B cell (primary cell): Measurements from ENCODE around the gene MORN4. TPM values are rescaled to one million over a fixed set of nuclear protein-coding genes. Genes with fewer than 3 reads are reported as not detected.

Source experiments
- ATAC-seq: fragments of 200-7000 bp; cut with Tn5 transposase; one replicate; pipeline ENCODE4 v1.10.0; 2021; ENCODE audit warnings: low read depth, mild to moderate bottlenecking, moderate number of reproducible peaks, moderate library complexity
- CTCF ChIA-PET: fragments of 350-600 bp; sonication (Branson Sonifier 250); formaldehyde crosslinking; loops from one replicate; lab custom pipeline; 2021; ENCODE audit warnings: antibody characterized with exemption, inconsistent platforms; lab: Charles Lee
- POLR2A ChIA-PET: fragments of 350-600 bp; sonication (Branson Sonifier 250); formaldehyde crosslinking; loops from one replicate; lab custom pipeline; 2021; ENCODE audit warnings: antibody characterized with exemption; lab: Charles Lee
- DNase-seq: peaks from one replicate; pipeline ENCODE4 v3.0.0; 2013
- H2AFZ ChIP-seq: 2 replicates; pipeline ENCODE4 v1.6.1; 2012; ENCODE audit warnings: mild to moderate bottlenecking, low read depth, low read length; ENCODE audit not compliant: insufficient read depth, poor library complexity, severe bottlenecking
- H3K27ac ChIP-seq, 2 donors: 1 replicate in 1 of 2; 2 replicates in 1 of 2; pipeline ENCODE4 v1.5.1; 2012 to 2013; ENCODE audit warnings: low read length in 2 of 2, mild to moderate bottlenecking in 2 of 2, moderate library complexity in 1 of 2
- H3K27me3 ChIP-seq, 4 experiments: fragments of 200-600 bp in 1 of 4; sonication (generic) in 1 of 4; replicated peaks in 1 of 4; 1 replicate in 2 of 4; 2 replicates in 2 of 4; pipeline versions ENCODE4 v1.6.1 to v1.7.0; 2013 to 2016; ENCODE audit warnings: low read length in 3 of 4, mild to moderate bottlenecking in 2 of 4, mixed read lengths in 1 of 4, moderate library complexity in 1 of 4; ENCODE audit not compliant: insufficient read depth in 4 of 4, control insufficient read depth in 3 of 4; ENCODE audit errors: control extremely low read depth in 1 of 4
- H3K36me3 ChIP-seq, 2 experiments: replicated peaks in 1 of 2; 1 replicate in 1 of 2; 2 replicates in 1 of 2; pipeline versions ENCODE4 v1.6.1 to v1.7.1; 2013; ENCODE audit warnings: low read length in 1 of 2; ENCODE audit not compliant: insufficient read depth in 2 of 2, control insufficient read depth in 1 of 2; ENCODE audit errors: control extremely low read depth in 1 of 2, extremely low read depth in 1 of 2
- H3K4me1 ChIP-seq, 2 donors: fragments of 200-600 bp in 1 of 2; sonication (generic) in 1 of 2; 1 replicate in 1 of 2; 2 replicates in 1 of 2; pipeline versions ENCODE4 v1.5.1 to v1.6.1; 2013 to 2017; ENCODE audit warnings: low read length in 2 of 2; ENCODE audit not compliant: control insufficient read depth in 2 of 2, insufficient read depth in 2 of 2
- H3K4me2 ChIP-seq: replicated peaks from 2 replicates; pipeline ENCODE3; 2012; ENCODE audit warnings: mild to moderate bottlenecking, low read depth, low read length; ENCODE audit not compliant: poor library complexity, severe bottlenecking
- H3K4me3 ChIP-seq, 5 experiments: fragments of 200-600 bp in 1 of 5; sonication (generic) in 1 of 5; 1 replicate in 3 of 5; 2 replicates in 2 of 5; pipeline versions ENCODE4 v1.5.1 to v1.7.0; 2011 to 2016; ENCODE audit warnings: low read length in 4 of 5, mild to moderate bottlenecking in 4 of 5, low read depth in 2 of 5, control low read depth in 1 of 5, moderate library complexity in 1 of 5; ENCODE audit not compliant: insufficient read depth in 1 of 5; ENCODE audit errors: control extremely low read depth in 1 of 5, extremely low read depth in 1 of 5
- H3K79me2 ChIP-seq: fragments of 200-600 bp; sonication (generic); one replicate; pipeline ENCODE4 v1.6.0; 2016; ENCODE audit warnings: low read length; ENCODE audit not compliant: control insufficient read depth, insufficient read depth
- H3K9ac ChIP-seq: fragments of 200-600 bp; sonication (generic); 2 replicates; pipeline ENCODE4 v1.6.1; 2017; ENCODE audit warnings: mild to moderate bottlenecking, low read length, moderate library complexity
- H3K9me3 ChIP-seq, 3 donors: one replicate each; pipeline versions ENCODE4 v1.6.1 to v1.7.1; 2013; ENCODE audit warnings: low read length in 2 of 3; ENCODE audit not compliant: control insufficient read depth in 2 of 3, insufficient read depth in 1 of 3; ENCODE audit errors: control extremely low read depth in 1 of 3
- H4K20me1 ChIP-seq: 2 replicates; pipeline ENCODE4 v1.6.0; 2012; ENCODE audit warnings: mild to moderate bottlenecking, low read length; ENCODE audit not compliant: insufficient read depth, control insufficient read depth, poor library complexity, severe bottlenecking
- H3K27ac Mint-ChIP-seq: one replicate; pipeline ENCODE4 v1.8.0; 2021; ENCODE audit warnings: mixed read lengths
- H3K27me3 Mint-ChIP-seq: one replicate; pipeline ENCODE4 v1.8.0; 2021; ENCODE audit warnings: mixed read lengths
- H3K4me1 Mint-ChIP-seq: one replicate; pipeline ENCODE4 v1.8.0; 2021; ENCODE audit warnings: mixed read lengths
- H3K4me3 Mint-ChIP-seq: one replicate; pipeline ENCODE4 v1.8.0; 2021; ENCODE audit warnings: mixed read lengths
- H3K9me3 Mint-ChIP-seq: one replicate; pipeline ENCODE4 v1.8.0; 2022; ENCODE audit warnings: mixed read lengths; ENCODE audit not compliant: insufficient read depth
- CTCF ChIP-seq: fragments of 200-600 bp; IDR thresholded peaks from one replicate; pipeline ENCODE4 v1.8.0; 2022; ENCODE audit warnings: antibody characterized with exemption, mild to moderate bottlenecking
- EZH2 ChIP-seq: IDR thresholded peaks from 2 replicates; pipeline ENCODE4 v1.6.1; 2012; ENCODE audit warnings: borderline replicate concordance, low read depth, mild to moderate bottlenecking, moderate library complexity, low read length; ENCODE audit not compliant: insufficient read depth, poor library complexity, severe bottlenecking
- WGBS: methylation state at CpG from one replicate; pipeline ENCODE4 v1.1.5; 2013; ENCODE audit warnings: missing lambda C conversion rate; ENCODE audit not compliant: insufficient coverage; 5-methylcytosine and 5-hydroxymethylcytosine counted together
- intact Hi-C: fragments of 100-400 bp; cut with micrococcal nuclease; formaldehyde crosslinking; loops from one replicate; pipeline ENCODE4 v1.10.0; 2022
- polyA plus RNA-seq: library from polyadenylated mRNA; depleted of rRNA; stranded (reverse); fragments of >200 nt; gene quantifications from 2 replicates; pipeline ENCODE4 v1.2.3, GENCODE V29; 2012
- total RNA-seq, 2 donors: library from RNA; stranded (reverse); fragments of 120-200 nt in 1 of 2; gene quantifications; 1 replicate in 1 of 2; 2 replicates in 1 of 2; pipeline versions ENCODE4 v1.2.3 to v1.2.4, GENCODE V29; 2013 to 2022

The MORN4 gene
- total and polyA plus RNA-seq, 2 donors (not counting 1 experiment from before 2014, with no cell fraction given), result 1.5 to 2.8 TPM

GRCh38 chr10:97679594-97679993, 46.3 kb upstream of the MORN4 start:
- Histone ChIP-seq H3K79me2 (no peaks in the 10 kb centered on the region), H3K4me2 (no peak overlapping the region), H3K4me3 (no peak overlapping the region), H4K20me1 (no peaks in the 10 kb centered on the region), H3K27ac (no peak overlapping the region), H3K9ac (no peak overlapping the region), H3K36me3 (peaks cover 0 to 12% of the 10 kb centered on the region in 2 experiments), H3K9me3 (no peaks in the 10 kb centered on the region), H3K27me3 (no peaks in the 10 kb centered on the region), H3K4me1 (peaks cover 9 to 12% of the 10 kb centered on the region in 2 donors), H2AFZ (no peak overlapping the region)
- H3K27ac Mint-ChIP-seq, result no peak overlapping the region
- peaks cover 13% of the 10 kb centered on the region for H3K4me1 Mint-ChIP-seq
- no peaks in the 10 kb centered on the region for H3K27me3 Mint-ChIP-seq
- ATAC-seq (no peak), DNase-seq (no peak)
- intact Hi-C loops, result no loop called here
- CTCF ChIA-PET, result interaction anchor here (1.3 to 12.0 kb wide), 3 partner anchors 25 to 54 kb away, joined by 3 to 267 read pairs (median 30); partner anchors contain the start of gene ZFYVE27
- TF ChIP-seq CTCF (no peak), EZH2 (no peak)
- H3K4me3 Mint-ChIP-seq, result no peak overlapping the region
- H3K9me3 Mint-ChIP-seq, result no peaks in the 10 kb centered on the region
- POLR2A ChIA-PET, result interaction anchor here (0.6 kb wide), 1 partner anchor 50 kb away, joined by 5 read pairs; no protein-coding TSS in a partner anchor
- WGBS, result 96% methylated on average over 16 of the region's 16 CpGs
